Brain pericyte (primary cell): Measurements from ENCODE around the gene PFN3.

ENCODE experiments used
- DNase-seq: peaks from one replicate; pipeline ENCODE4 v3.0.0-alpha.2; 2012; ENCODE audit warnings: low read depth, low spot score

Gene PFN3

GRCh38 chr5:177373806-177374205, 26.7 kb downstream of the PFN3 start:
- DNase-seq, result no peak

- DNase-seq, result no peak
Measured at GRCh38 chr5:177372910-177373309, 27.6 kb downstream of the PFN3 start.

- DNase-seq, result no peak
Measured at GRCh38 chr5:177372034-177372896, 28.2 kb downstream of the PFN3 start.

- no peak for DNase-seq
Measured at GRCh38 chr5:177371120-177372033, 29.1 kb downstream of the PFN3 start.

- peak; percentile 57 for DNase-seq
Measured at GRCh38 chr5:177370488-177371119, 29.9 kb downstream of the PFN3 start.

GRCh38 chr5:177369645-177370440, 30.6 kb downstream of the PFN3 start:
- DNase-seq, result no peak

- DNase-seq, result no peak
Measured at GRCh38 chr5:177368869-177369644, 31.4 kb downstream of the PFN3 start.

GRCh38 chr5:177367981-177368868, 32.2 kb downstream of the PFN3 start:
- no peak for DNase-seq

GRCh38 chr5:177367323-177367848, 33.1 kb downstream of the PFN3 start:
- no peak for DNase-seq

- no peak for DNase-seq
Measured at GRCh38 chr5:177366528-177367322, 33.7 kb downstream of the PFN3 start.

GRCh38 chr5:177365845-177366527, 34.5 kb downstream of the PFN3 start:
- DNase-seq, result no peak

- DNase-seq, result no peak
Measured at GRCh38 chr5:177364159-177364962, 36.1 kb downstream of the PFN3 start.

- DNase-seq, result no peak
Measured at GRCh38 chr5:177363565-177363964, 36.9 kb downstream of the PFN3 start.

- DNase-seq, result no peak
Measured at GRCh38 chr5:177362610-177363507, 37.6 kb downstream of the PFN3 start.

- DNase-seq, result no peak
Measured at GRCh38 chr5:177362292-177362609, 38.2 kb downstream of the PFN3 start.
